ENCODE data around the gene AGRN.

DNA sequence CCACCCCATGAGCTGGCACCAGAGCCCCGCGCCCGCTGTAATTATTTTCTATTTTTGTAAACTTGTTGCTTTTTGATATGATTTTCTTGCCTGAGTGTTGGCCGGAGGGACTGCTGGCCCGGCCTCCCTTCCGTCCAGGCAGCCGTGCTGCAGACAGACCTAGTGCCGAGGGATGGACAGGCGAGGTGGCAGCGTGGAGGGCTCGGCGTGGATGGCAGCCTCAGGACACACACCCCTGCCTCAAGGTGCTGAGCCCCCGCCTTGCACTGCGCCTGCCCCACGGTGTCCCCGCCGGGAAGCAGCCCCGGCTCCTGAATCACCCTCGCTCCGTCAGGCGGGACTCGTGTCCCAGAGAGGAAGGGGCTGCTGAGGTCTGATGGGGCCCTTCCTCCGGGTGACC is 35.1 kb downstream of the AGRN start:
- no peak for TF ChIP-seq POLR2A (IDR thresholded peaks at IDR 0.05; ENCODE audit: low read depth)
- TF ChIP-seq, protein P1, sequence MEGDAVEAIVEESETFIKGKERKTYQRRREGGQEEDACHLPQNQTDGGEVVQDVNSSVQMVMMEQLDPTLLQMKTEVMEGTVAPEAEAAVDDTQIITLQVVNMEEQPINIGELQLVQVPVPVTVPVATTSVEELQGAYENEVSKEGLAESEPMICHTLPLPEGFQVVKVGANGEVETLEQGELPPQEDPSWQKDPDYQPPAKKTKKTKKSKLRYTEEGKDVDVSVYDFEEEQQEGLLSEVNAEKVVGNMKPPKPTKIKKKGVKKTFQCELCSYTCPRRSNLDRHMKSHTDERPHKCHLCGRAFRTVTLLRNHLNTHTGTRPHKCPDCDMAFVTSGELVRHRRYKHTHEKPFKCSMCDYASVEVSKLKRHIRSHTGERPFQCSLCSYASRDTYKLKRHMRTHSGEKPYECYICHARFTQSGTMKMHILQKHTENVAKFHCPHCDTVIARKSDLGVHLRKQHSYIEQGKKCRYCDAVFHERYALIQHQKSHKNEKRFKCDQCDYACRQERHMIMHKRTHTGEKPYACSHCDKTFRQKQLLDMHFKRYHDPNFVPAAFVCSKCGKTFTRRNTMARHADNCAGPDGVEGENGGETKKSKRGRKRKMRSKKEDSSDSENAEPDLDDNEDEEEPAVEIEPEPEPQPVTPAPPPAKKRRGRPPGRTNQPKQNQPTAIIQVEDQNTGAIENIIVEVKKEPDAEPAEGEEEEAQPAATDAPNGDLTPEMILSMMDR (IDR thresholded peaks at IDR 0.05) = no peak

Measured in esophagus muscularis mucosa (tissue), 3 donors.